HG02678 (cell line): ENCODE measurements around the gene ST6GALNAC3.
A peak's percentile ranks its signal among the peaks of the same experiment; 100 is the strongest.

Experiments used
- ATAC-seq: cut with Tn5 transposase; IDR thresholded peaks from one replicate; pipeline ENCODE4 v1.9.1; 2021; ENCODE audit warnings: mild to moderate bottlenecking, moderate library complexity; ENCODE audit not compliant: unreplicated experiment

The ST6GALNAC3 gene

GRCh38 chr1:76140227-76140626 lies 65.7 kb downstream of the ST6GALNAC3 start:
- ATAC-seq, result no peak

- ATAC-seq, result no peak
These were observed 67.4 kb downstream of the ST6GALNAC3 start for GRCh38 chr1:76141929-76142328.

GRCh38 chr1:76142771-76143540 lies 68.4 kb downstream of the ST6GALNAC3 start:
- no peak for ATAC-seq

- ATAC-seq, result no peak
These were observed 69.7 kb downstream of the ST6GALNAC3 start for GRCh38 chr1:76144247-76144646.

- ATAC-seq, result no peak
These were observed 70.8 kb downstream of the ST6GALNAC3 start for GRCh38 chr1:76145332-76145731.

- ATAC-seq, result no peak
These were observed 71.6 kb downstream of the ST6GALNAC3 start for GRCh38 chr1:76146184-76146583.

GRCh38 chr1:76147917-76148316 lies 73.4 kb downstream of the ST6GALNAC3 start:
- ATAC-seq, result no peak

GRCh38 chr1:76148460-76148859 lies 73.9 kb downstream of the ST6GALNAC3 start:
- ATAC-seq, result no peak

GRCh38 chr1:76153841-76154205 lies 79.3 kb downstream of the ST6GALNAC3 start:
- ATAC-seq, result no peak

GRCh38 chr1:76154206-76154956 lies 79.8 kb downstream of the ST6GALNAC3 start:
- ATAC-seq, result peak; percentile 97

- no peak for ATAC-seq
These were observed 82.4 kb downstream of the ST6GALNAC3 start for GRCh38 chr1:76156987-76157386.

GRCh38 chr1:76158126-76158525 lies 83.6 kb downstream of the ST6GALNAC3 start:
- no peak for ATAC-seq

- ATAC-seq, result no peak
These were observed 85.7 kb downstream of the ST6GALNAC3 start for GRCh38 chr1:76160225-76160624.

- no peak for ATAC-seq
These were observed 86.9 kb downstream of the ST6GALNAC3 start for GRCh38 chr1:76161451-76161850.

GRCh38 chr1:76162254-76162653 lies 87.7 kb downstream of the ST6GALNAC3 start:
- no peak for ATAC-seq

- no peak for ATAC-seq
These were observed 89.6 kb downstream of the ST6GALNAC3 start for GRCh38 chr1:76164165-76164564.

GRCh38 chr1:76170084-76170483 lies 95.5 kb downstream of the ST6GALNAC3 start:
- no peak for ATAC-seq

- no peak for ATAC-seq
These were observed 96.0 kb downstream of the ST6GALNAC3 start for GRCh38 chr1:76170513-76170912.

- ATAC-seq, result no peak
These were observed 101.5 kb downstream of the ST6GALNAC3 start for GRCh38 chr1:76176000-76176399.

- no peak for ATAC-seq
These were observed 103.1 kb downstream of the ST6GALNAC3 start for GRCh38 chr1:76177615-76178014.

- ATAC-seq, result no peak
These were observed 104.7 kb downstream of the ST6GALNAC3 start for GRCh38 chr1:76179219-76179698.

- no peak for ATAC-seq
These were observed 110.7 kb downstream of the ST6GALNAC3 start for GRCh38 chr1:76185207-76185606.
